HG03103 (cell line): Measurements from ENCODE around the gene ABO.
"Not testable (repeated sequence)": the region's sequence is repeated elsewhere in the genome, so short reads cannot be mapped to it uniquely, and the experiment has no call there.

Source experiments
- ATAC-seq: cut with Tn5 transposase; IDR thresholded peaks from one replicate; pipeline ENCODE4 v1.9.1; 2021; ENCODE audit warnings: low read depth; ENCODE audit not compliant: unreplicated experiment

The ABO gene

GRCh38 chr9:133248726-133249295 is 26.2 kb downstream of the ABO start:
- no peak for ATAC-seq

GRCh38 chr9:133247632-133248031 is 27.4 kb downstream of the ABO start:
- ATAC-seq: no peak

DNA sequence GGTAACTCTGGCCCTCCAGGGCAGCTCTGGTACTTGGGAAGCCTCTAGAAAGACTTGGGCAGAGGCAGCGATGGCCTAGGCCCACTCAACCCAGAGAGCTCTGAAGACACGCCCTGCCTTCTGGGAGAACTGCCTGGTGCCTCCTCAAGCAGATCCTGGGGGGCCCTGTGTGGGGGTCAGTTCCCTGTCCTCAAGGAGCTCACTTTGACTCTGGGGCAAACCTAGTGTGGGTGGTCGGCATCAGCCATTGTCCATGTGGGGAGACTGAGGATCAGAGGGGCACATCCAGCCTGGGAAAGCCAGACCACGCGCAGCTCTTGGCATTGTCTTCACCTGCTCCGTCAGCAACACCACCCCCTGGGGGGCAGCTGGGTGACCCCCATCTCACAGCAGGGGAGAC is 28.0 kb downstream of the ABO start:
- no peak for ATAC-seq

- ATAC-seq: no peak
These were observed 28.4 kb downstream of the ABO start for GRCh38 chr9:133246562-133246961.

GRCh38 chr9:133242991-133243390 is 32.0 kb downstream of the ABO start:
- no peak for ATAC-seq

DNA sequence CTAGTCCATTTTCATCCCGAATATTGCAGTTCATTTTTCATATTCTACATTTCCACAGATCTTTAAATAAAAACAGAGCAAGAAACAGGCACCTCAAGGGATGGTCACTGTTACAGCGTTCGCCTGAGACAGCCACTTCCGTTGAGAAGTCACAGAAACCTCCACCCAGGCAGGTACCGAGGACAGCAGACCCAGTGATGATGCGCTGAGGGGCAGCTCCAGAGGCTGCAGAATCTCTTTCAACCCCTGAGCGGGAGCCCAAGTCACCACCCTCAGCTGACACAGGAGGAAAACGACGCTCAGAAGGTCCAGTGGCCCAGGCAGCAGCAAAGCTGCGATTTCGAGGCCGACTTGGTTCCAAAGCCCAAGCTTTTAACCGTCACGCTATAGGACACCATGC is 32.8 kb downstream of the ABO start:
- no peak for ATAC-seq

GRCh38 chr9:133239533-133240090 is 35.4 kb downstream of the ABO start:
- ATAC-seq: no peak

GRCh38 chr9:133238851-133239532 is 36.0 kb downstream of the ABO start:
- ATAC-seq: no peak

GRCh38 chr9:133238272-133238850 is 36.6 kb downstream of the ABO start:
- ATAC-seq: no peak

GRCh38 chr9:133237035-133237731 is 37.8 kb downstream of the ABO start:
- ATAC-seq: no peak

DNA sequence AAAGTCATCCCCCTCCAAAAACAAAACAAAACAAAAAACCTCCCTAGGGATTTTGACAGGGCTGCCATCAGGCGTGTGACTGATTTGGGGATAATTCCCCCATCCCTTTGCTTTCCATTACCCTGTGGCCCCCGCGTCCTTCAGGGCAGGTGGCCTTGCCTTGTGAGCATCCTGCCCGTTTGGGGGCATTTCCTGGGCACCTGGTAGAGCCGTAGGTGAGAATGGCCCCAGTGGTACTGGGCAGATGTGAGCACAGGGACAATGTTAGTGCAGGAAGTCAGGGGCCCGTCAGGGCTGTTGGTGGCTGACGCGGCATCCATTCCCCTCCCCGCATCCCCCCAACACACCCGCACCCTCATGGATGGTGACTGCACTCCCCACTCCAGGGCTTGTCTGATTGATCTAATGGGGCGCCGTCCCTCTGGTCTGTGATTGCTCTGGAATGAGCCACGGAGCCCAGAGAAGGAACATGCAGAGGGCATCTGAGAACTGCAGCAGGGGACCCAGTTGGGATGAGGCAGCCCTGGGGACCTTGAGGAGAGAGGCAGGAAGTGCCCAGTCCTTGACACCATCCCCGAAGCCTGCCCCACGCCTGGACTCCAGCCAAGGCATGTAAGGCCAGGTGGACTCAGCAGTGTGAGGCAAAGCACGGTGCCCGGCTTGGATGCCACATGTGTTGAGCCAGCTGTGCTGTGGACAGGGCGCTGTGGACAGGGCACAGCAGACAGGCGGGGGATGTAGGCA is 38.5 kb downstream of the ABO start:
- not testable (repeated sequence) for ATAC-seq

DNA sequence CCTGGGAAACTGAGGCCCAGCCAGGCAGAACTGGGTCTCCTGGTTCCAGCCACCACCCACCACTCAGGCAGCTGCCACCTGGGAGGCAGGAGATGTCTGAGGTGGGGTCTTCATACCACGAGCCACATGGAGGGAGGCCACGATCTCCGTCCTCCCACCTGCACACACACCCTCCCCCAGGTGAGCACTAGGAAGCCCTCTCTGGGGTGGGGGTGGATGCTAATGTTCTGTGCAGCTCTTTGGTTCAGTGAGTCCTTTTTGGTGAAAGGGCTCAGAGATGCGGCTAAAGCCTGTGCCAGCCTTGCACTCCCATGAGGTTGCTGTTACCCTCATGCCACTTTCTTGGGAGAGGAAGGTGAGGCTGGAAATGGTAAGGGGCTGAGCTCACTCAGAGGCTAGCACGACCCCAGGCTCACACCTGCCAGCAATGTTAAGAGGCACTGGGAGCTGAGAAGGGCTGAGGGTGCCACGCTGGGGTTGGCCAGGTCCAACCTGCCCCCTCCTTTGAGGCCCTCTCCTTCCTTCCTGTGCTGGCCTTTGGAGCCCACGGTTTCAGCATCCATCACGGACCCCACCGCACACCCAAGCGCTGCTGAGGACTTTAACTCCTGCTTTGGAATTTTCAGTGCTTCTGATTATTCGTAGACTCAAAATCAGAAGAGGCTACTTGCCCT is 39.3 kb downstream of the ABO start:
- no peak for ATAC-seq

DNA sequence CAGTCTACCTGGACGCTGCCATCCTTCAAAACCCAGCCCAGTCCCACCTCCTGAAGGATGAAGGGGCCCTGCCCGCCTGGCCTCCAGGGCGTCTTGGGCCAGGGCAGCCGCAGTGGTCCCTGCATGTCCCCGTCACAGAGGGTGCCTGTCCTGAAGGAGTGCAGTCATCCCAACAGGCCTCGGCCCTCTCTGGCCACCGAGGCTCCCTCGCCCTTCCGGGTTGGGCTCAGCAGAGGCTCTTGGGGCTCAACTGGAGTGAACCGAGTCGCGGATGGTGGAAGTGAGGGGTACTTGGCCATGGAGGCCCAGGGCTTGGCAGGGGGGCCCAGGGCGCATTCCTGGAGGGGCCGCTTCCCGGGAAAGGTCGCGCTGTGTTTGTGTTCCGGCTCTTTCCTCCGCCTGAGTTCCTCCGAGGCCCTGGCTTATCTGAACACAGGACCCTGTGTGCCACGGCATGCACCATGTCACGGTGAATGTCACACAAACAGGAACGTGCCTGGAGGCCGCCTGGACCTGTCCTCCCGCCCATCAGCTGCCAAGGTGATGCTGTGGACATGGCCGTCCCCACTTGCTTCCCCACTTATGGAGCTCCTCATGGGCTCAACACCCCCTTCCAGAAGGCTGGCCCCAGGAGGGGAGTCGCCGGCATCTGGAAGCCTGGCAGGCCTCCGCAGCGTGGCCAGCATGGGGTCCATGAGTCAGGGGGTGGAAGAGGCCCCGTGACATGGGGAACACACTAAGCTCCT is 40.3 kb downstream of the ABO start:
- ATAC-seq: no peak

- ATAC-seq: no peak
These were observed 41.1 kb downstream of the ABO start for GRCh38 chr9:133233681-133234432.

GRCh38 chr9:133231934-133232568 is 43.0 kb downstream of the ABO start:
- ATAC-seq: not testable (repeated sequence)

GRCh38 chr9:133230514-133230913 is 44.5 kb downstream of the ABO start:
- not testable (repeated sequence) for ATAC-seq

DNA sequence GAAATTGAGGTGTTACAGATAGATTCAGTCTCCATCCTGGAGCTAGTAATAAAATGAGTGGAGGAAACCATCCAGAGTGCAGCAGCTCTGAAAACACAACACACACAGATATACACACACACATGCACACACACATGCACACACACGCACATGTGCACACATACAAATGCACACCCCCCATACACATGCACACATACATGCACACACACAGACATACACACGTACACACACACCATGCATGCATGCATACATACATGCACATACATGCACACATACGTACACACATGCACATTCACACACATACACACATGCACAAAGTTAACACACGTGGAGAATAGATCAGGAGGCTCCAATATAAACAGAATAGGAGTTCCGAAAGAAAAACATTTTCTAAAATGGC is 44.9 kb downstream of the ABO start:
- ATAC-seq: no peak
